GM12892 (cell line): ENCODE measurements around the gene ZDHHC21.

Experiments
- POLR2A ChIP-seq: IDR thresholded peaks from 2 replicates; pipeline ENCODE4 v1.6.1; 2011; ENCODE audit warnings: low read depth, low read length, control low read depth
- POLR2AphosphoS5 ChIP-seq: IDR thresholded peaks from 2 replicates; pipeline ENCODE4 v1.6.1; 2011; ENCODE audit warnings: low read depth, low read length, control low read depth

GRCh38 chr9:14593406-14593805, 99.8 kb downstream of the ZDHHC21 start:
- TF ChIP-seq POLR2AphosphoS5 (no peak), POLR2A (no peak)
